ENCODE measurements around the gene C20orf144.

C20orf144 gene

GRCh38 chr20:33670715-33671499 lies 8.8 kb downstream of the C20orf144 start:
- H3K9me3 ChIP-seq (ENCODE audit: control insufficient read depth in 2 of 2, low read length in 2 of 2): no peaks in the 10 kb centered on the region
- peaks cover 13 to 20% of the 10 kb centered on the region in 2 donors for H3K36me3 ChIP-seq (ENCODE audit: control insufficient read depth in 2 of 2, insufficient read depth in 2 of 2, low read length in 2 of 2)
- H3K4me3 ChIP-seq (ENCODE audit: low read length in 2 of 2): no peak overlapping the region
- H3K27ac ChIP-seq (ENCODE audit: low read depth in 2 of 2, low read length in 2 of 2): no peak overlapping the region
- peaks cover 49 to 50% of the 10 kb centered on the region in 2 donors for H3K4me1 ChIP-seq (ENCODE audit: control insufficient read depth in 2 of 2, insufficient read depth in 2 of 2, low read length in 2 of 2)
- no peaks in the 10 kb centered on the region for H3K27me3 ChIP-seq (ENCODE audit: control insufficient read depth in 2 of 2, insufficient read depth in 2 of 2, low read length in 2 of 2)
- H3K9ac ChIP-seq (ENCODE audit: low read depth in 1 of 2, low read length in 2 of 2): no peak overlapping the region

- Histone ChIP-seq H3K4me3 (ENCODE audit: low read length in 2 of 2) (no peak overlapping the region), H3K27me3 (ENCODE audit: control insufficient read depth in 2 of 2, insufficient read depth in 2 of 2, low read length in 2 of 2) (no peaks in the 10 kb centered on the region), H3K4me1 (ENCODE audit: control insufficient read depth in 2 of 2, insufficient read depth in 2 of 2, low read length in 2 of 2) (peaks cover 42 to 50% of the 10 kb centered on the region in 2 donors), H3K27ac (ENCODE audit: low read depth in 2 of 2, low read length in 2 of 2) (no peak overlapping the region), H3K36me3 (ENCODE audit: control insufficient read depth in 2 of 2, insufficient read depth in 2 of 2, low read length in 2 of 2) (peaks cover 13 to 20% of the 10 kb centered on the region in 2 donors), H3K9ac (ENCODE audit: low read depth in 1 of 2, low read length in 2 of 2) (no peak overlapping the region), H3K9me3 (ENCODE audit: control insufficient read depth in 2 of 2, low read length in 2 of 2) (no peaks in the 10 kb centered on the region)
Measured at GRCh38 chr20:33671573-33672288, 9.6 kb downstream of the C20orf144 start.

- Histone ChIP-seq H3K4me3 (ENCODE audit: low read length in 2 of 2) (peak overlapping the region; percentile 74 to 82), H3K4me1 (ENCODE audit: control insufficient read depth in 2 of 2, insufficient read depth in 2 of 2, low read length in 2 of 2) (peaks cover 36 to 46% of the 10 kb centered on the region in 2 donors), H3K9ac (ENCODE audit: low read depth in 1 of 2, low read length in 2 of 2) (no peak overlapping the region), H3K27me3 (ENCODE audit: control insufficient read depth in 2 of 2, insufficient read depth in 2 of 2, low read length in 2 of 2) (no peaks in the 10 kb centered on the region), H3K9me3 (ENCODE audit: control insufficient read depth in 2 of 2, low read length in 2 of 2) (no peaks in the 10 kb centered on the region), H3K36me3 (ENCODE audit: control insufficient read depth in 2 of 2, insufficient read depth in 2 of 2, low read length in 2 of 2) (peaks cover 13 to 20% of the 10 kb centered on the region in 2 donors), H3K27ac (ENCODE audit: low read depth in 2 of 2, low read length in 2 of 2) (no peak overlapping the region)
Measured at GRCh38 chr20:33672426-33673113, 10.4 kb downstream of the C20orf144 start.

GRCh38 chr20:33673114-33673409 lies 10.9 kb downstream of the C20orf144 start:
- Histone ChIP-seq H3K9ac (ENCODE audit: low read depth in 1 of 2, low read length in 2 of 2) (peak overlapping the region; percentile 66 to 84), H3K27me3 (ENCODE audit: control insufficient read depth in 2 of 2, insufficient read depth in 2 of 2, low read length in 2 of 2) (no peaks in the 10 kb centered on the region), H3K4me1 (ENCODE audit: control insufficient read depth in 2 of 2, insufficient read depth in 2 of 2, low read length in 2 of 2) (peaks cover 31 to 41% of the 10 kb centered on the region in 2 donors), H3K4me3 (ENCODE audit: low read length in 2 of 2) (peak overlapping the region; percentile 74 to 82), H3K27ac (ENCODE audit: low read depth in 2 of 2, low read length in 2 of 2) (peak overlapping the region in 1 of 2 donors; percentile 65), H3K36me3 (ENCODE audit: control insufficient read depth in 2 of 2, insufficient read depth in 2 of 2, low read length in 2 of 2) (peaks cover 13 to 20% of the 10 kb centered on the region in 2 donors), H3K9me3 (ENCODE audit: control insufficient read depth in 2 of 2, low read length in 2 of 2) (no peaks in the 10 kb centered on the region)

- H3K4me1 ChIP-seq (ENCODE audit: control insufficient read depth in 2 of 2, insufficient read depth in 2 of 2, low read length in 2 of 2): peaks cover 28 to 37% of the 10 kb centered on the region in 2 donors
- peak overlapping the region; percentile 74 to 82 for H3K4me3 ChIP-seq (ENCODE audit: low read length in 2 of 2)
- H3K27ac ChIP-seq (ENCODE audit: low read depth in 2 of 2, low read length in 2 of 2): peak overlapping the region; percentile 9 to 65
- peak overlapping the region; percentile 66 to 84 for H3K9ac ChIP-seq (ENCODE audit: low read depth in 1 of 2, low read length in 2 of 2)
- H3K9me3 ChIP-seq (ENCODE audit: control insufficient read depth in 2 of 2, low read length in 2 of 2): no peaks in the 10 kb centered on the region
- peaks cover 11 to 16% of the 10 kb centered on the region in 2 donors for H3K36me3 ChIP-seq (ENCODE audit: control insufficient read depth in 2 of 2, insufficient read depth in 2 of 2, low read length in 2 of 2)
- no peaks in the 10 kb centered on the region for H3K27me3 ChIP-seq (ENCODE audit: control insufficient read depth in 2 of 2, insufficient read depth in 2 of 2, low read length in 2 of 2)
Measured at GRCh38 chr20:33673410-33674293, 11.5 kb downstream of the C20orf144 start.

- peaks cover 9% of the 10 kb centered on the region in 2 donors for H3K36me3 ChIP-seq (ENCODE audit: control insufficient read depth in 2 of 2, insufficient read depth in 2 of 2, low read length in 2 of 2)
- H3K27me3 ChIP-seq (ENCODE audit: control insufficient read depth in 2 of 2, insufficient read depth in 2 of 2, low read length in 2 of 2): no peaks in the 10 kb centered on the region
- H3K27ac ChIP-seq (ENCODE audit: low read depth in 2 of 2, low read length in 2 of 2): peak within 1 kb of the TSS; percentile 82 to 88
- peak within 1 kb of the TSS; percentile 85 to 87 for H3K9ac ChIP-seq (ENCODE audit: low read depth in 1 of 2, low read length in 2 of 2)
- peaks cover 28 to 37% of the 10 kb centered on the region in 2 donors for H3K4me1 ChIP-seq (ENCODE audit: control insufficient read depth in 2 of 2, insufficient read depth in 2 of 2, low read length in 2 of 2)
- no peaks in the 10 kb centered on the region for H3K9me3 ChIP-seq (ENCODE audit: control insufficient read depth in 2 of 2, low read length in 2 of 2)
- H3K4me3 ChIP-seq (ENCODE audit: low read length in 2 of 2): peak within 1 kb of the TSS; percentile 74 to 82
Measured at GRCh38 chr20:33674294-33675135, 12.4 kb downstream of the C20orf144 start, which contains the start of gene NECAB3. NECAB3 (minus strand) TSS chr20:33674428; CDS start chr20:33674352, 76 bp downstream.

- peaks cover 28 to 37% of the 10 kb centered on the region in 2 donors for H3K4me1 ChIP-seq (ENCODE audit: control insufficient read depth in 2 of 2, insufficient read depth in 2 of 2, low read length in 2 of 2)
- no peaks in the 10 kb centered on the region for H3K9me3 ChIP-seq (ENCODE audit: control insufficient read depth in 2 of 2, low read length in 2 of 2)
- H3K4me3 ChIP-seq (ENCODE audit: low read length in 2 of 2): peak overlapping the region; percentile 74 to 82
- peak overlapping the region; percentile 85 to 87 for H3K9ac ChIP-seq (ENCODE audit: low read depth in 1 of 2, low read length in 2 of 2)
- peaks cover 2 to 8% of the 10 kb centered on the region in 2 donors for H3K36me3 ChIP-seq (ENCODE audit: control insufficient read depth in 2 of 2, insufficient read depth in 2 of 2, low read length in 2 of 2)
- H3K27ac ChIP-seq (ENCODE audit: low read depth in 2 of 2, low read length in 2 of 2): peak overlapping the region; percentile 82 to 88
- no peaks in the 10 kb centered on the region for H3K27me3 ChIP-seq (ENCODE audit: control insufficient read depth in 2 of 2, insufficient read depth in 2 of 2, low read length in 2 of 2)
Measured at GRCh38 chr20:33675136-33675959, 13.2 kb downstream of the C20orf144 start.

- H3K27ac ChIP-seq (ENCODE audit: low read depth in 2 of 2, low read length in 2 of 2): peak overlapping the region; percentile 82 to 88
- no peak overlapping the region for H3K9ac ChIP-seq (ENCODE audit: low read depth in 1 of 2, low read length in 2 of 2)
- no peaks in the 10 kb centered on the region for H3K9me3 ChIP-seq (ENCODE audit: control insufficient read depth in 2 of 2, low read length in 2 of 2)
- H3K4me1 ChIP-seq (ENCODE audit: control insufficient read depth in 2 of 2, insufficient read depth in 2 of 2, low read length in 2 of 2): peaks cover 28 to 37% of the 10 kb centered on the region in 2 donors
- no peak overlapping the region for H3K4me3 ChIP-seq (ENCODE audit: low read length in 2 of 2)
- no peaks in the 10 kb centered on the region for H3K27me3 ChIP-seq (ENCODE audit: control insufficient read depth in 2 of 2, insufficient read depth in 2 of 2, low read length in 2 of 2)
- H3K36me3 ChIP-seq (ENCODE audit: control insufficient read depth in 2 of 2, insufficient read depth in 2 of 2, low read length in 2 of 2): peaks cover under 1 to 2% of the 10 kb centered on the region in 2 donors
Measured at GRCh38 chr20:33676121-33676520, 14.0 kb downstream of the C20orf144 start.
